ENCODE results near the gene MRAP2. TPM values are rescaled to one million over a fixed set of nuclear protein-coding genes. Genes with fewer than 3 reads are reported as not detected.

The MRAP2 gene, protein sequence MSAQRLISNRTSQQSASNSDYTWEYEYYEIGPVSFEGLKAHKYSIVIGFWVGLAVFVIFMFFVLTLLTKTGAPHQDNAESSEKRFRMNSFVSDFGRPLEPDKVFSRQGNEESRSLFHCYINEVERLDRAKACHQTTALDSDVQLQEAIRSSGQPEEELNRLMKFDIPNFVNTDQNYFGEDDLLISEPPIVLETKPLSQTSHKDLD
- total RNA-seq: 10 to 100 TPM in 1 of 2 donors, 1 to 10 TPM in 1; 7.3 to 14.6 TPM

DNA sequence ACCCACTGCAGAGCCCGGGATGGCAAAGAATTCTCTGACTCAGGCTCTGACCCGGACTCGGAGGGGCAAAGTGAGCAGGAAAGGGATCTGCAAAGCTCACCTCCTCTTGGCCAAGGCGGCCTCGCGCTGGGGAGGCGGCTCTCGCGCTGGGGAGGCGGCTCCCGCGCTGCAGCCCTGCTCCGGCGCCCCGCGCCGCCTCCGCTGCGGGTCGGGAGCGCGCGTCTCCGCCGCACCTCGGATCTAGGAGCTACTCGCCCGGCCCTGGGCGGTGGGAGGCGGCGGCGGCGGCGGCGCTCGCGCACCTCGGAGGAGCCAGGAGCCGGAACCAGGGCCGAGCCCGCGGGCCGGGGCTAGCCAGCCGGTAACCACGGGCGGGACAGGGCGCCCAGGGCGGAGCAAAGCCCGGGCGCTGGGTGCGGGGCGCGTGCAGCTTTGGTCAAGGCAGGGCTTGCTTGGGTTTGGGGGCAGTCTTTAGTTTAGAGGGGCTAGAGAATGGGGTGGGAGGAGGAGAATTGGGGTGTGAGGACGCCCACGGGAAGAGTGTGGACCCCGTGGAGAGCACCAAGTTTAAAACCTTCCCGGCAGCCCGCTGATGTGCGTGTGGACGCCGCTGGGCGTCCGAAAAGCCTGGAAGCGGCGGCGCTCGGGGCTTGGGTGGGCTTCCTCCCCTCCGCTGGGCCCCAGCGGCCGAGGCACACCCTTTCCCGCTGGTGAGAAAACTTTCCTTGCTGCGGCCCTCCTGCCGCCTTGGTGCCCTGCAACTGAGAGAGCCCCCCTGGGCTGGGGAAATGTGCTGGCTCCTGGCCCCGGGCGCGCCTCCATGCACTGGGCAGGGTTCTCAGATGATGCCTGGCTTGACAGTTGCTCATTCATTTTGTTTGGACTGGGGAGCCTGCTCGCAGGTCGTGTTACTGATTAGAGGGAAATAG, at the start of gene MRAP2:
Gene MRAP2, plus strand, starts transcription at position 250 of the 929 bp plus-strand sequence. CDS start 21,547 bp downstream, outside the sequence.
- TF ChIP-seq, protein P1, sequence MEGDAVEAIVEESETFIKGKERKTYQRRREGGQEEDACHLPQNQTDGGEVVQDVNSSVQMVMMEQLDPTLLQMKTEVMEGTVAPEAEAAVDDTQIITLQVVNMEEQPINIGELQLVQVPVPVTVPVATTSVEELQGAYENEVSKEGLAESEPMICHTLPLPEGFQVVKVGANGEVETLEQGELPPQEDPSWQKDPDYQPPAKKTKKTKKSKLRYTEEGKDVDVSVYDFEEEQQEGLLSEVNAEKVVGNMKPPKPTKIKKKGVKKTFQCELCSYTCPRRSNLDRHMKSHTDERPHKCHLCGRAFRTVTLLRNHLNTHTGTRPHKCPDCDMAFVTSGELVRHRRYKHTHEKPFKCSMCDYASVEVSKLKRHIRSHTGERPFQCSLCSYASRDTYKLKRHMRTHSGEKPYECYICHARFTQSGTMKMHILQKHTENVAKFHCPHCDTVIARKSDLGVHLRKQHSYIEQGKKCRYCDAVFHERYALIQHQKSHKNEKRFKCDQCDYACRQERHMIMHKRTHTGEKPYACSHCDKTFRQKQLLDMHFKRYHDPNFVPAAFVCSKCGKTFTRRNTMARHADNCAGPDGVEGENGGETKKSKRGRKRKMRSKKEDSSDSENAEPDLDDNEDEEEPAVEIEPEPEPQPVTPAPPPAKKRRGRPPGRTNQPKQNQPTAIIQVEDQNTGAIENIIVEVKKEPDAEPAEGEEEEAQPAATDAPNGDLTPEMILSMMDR (IDR thresholded peaks at IDR 0.05): no peak
- Histone ChIP-seq H3K27me3 (no peaks in the 10 kb centered on the region), H3K4me1 (no peaks in the 10 kb centered on the region), H3K9ac (ENCODE audit: low read depth in 2 of 2, low read length in 2 of 2) (peak within 1 kb of the TSS; percentile 46 to 69), H3K27ac (peak within 1 kb of the TSS; percentile 65), H3K36me3 (no peaks in the 10 kb centered on the region), H3K4me3 (peak within 1 kb of the TSS; percentile 54), H3K9me3 (no peaks in the 10 kb centered on the region)
- DNase-seq: peak; percentile 45
- intact Hi-C loops (cut with DNase I): no loop called here

DNA sequence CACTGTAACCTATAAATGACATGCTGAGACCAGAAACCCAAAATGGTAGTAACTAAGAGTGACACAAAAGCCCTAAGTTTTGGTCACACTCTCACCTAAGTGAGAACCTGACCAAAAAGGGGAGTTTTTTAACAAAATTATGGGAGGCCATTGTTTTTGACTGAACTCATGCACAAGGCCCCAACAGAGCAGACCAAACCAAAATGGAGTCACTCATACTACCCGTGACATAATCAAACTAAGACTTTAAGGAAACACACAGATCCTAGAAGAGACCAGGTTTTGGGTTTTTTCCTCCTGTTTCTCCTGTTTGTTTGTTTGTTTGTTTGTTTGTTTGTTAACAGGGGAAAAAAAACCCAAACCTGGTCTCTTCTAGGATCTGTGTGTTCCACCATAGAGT, 49.2 kb upstream of the MRAP2 start:
- Histone ChIP-seq H3K9me3 (no peaks in the 10 kb centered on the region), H3K4me1 (no peaks in the 10 kb centered on the region), H3K27ac (no peak overlapping the region), H3K9ac (ENCODE audit: low read depth in 2 of 2, low read length in 2 of 2) (no peak overlapping the region), H3K27me3 (no peaks in the 10 kb centered on the region), H3K36me3 (no peaks in the 10 kb centered on the region), H3K4me3 (no peak overlapping the region)
- intact Hi-C loops (cut with DNase I): no loop called here
- TF ChIP-seq, protein P1 (IDR thresholded peaks at IDR 0.05): no peak
- DNase-seq: no peak

DNA sequence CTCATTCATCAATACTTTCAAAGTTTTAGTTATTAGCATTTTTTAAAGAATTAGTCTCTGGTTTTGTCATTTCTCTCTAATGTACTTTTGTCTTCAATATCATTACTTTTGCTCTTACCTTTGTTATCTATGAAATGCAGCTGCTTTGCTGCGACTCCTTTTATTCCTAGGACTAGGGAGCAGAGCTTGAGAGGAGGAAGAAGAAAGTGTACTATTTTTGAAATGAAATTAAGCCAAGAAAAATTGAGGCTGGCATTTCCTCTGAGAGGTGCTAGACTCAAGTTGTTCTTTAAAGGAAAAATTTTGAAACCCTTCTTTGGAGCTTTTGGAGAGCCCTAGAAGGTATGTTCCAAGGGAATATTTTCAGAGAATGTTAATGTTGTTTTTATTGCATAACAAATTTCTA, 48.3 kb upstream of the MRAP2 start:
- no peak overlapping the region for H3K9ac ChIP-seq (ENCODE audit: low read depth in 2 of 2, low read length in 2 of 2)
- intact Hi-C loops (cut with DNase I): no loop called here
- H3K27me3 ChIP-seq: no peaks in the 10 kb centered on the region
- H3K4me3 ChIP-seq: no peak overlapping the region
- no peaks in the 10 kb centered on the region for H3K36me3 ChIP-seq
- no peak for DNase-seq
- no peak overlapping the region for H3K27ac ChIP-seq
- TF ChIP-seq, protein P1 (IDR thresholded peaks at IDR 0.05): no peak
- no peaks in the 10 kb centered on the region for H3K9me3 ChIP-seq
- H3K4me1 ChIP-seq: no peaks in the 10 kb centered on the region

DNA sequence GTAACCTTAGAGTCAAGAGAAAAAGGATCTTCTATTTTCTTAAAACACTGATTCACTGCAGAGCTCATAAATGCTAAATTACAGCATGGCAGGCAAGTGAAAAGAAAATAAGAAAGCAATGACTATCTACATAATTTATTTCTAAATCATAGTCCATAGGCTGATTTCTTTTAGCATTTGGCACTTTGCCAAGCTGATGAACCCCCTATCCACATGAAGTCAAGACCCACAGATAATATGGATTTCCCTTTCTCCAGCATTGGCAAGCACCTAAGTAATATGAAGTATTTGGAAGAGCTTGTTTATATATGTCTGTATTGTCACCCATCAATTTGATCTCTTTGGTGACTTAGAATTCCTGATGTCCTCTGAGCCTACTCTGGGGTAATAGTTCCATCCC, 47.9 kb upstream of the MRAP2 start:
- TF ChIP-seq, protein P1 (IDR thresholded peaks at IDR 0.05): no peak
- no peak for DNase-seq
- Histone ChIP-seq H3K36me3 (no peaks in the 10 kb centered on the region), H3K9ac (ENCODE audit: low read depth in 2 of 2, low read length in 2 of 2) (no peak overlapping the region), H3K27ac (no peak overlapping the region), H3K4me3 (no peak overlapping the region), H3K9me3 (no peaks in the 10 kb centered on the region), H3K27me3 (no peaks in the 10 kb centered on the region), H3K4me1 (no peaks in the 10 kb centered on the region)
- intact Hi-C loops (cut with DNase I): no loop called here

DNA sequence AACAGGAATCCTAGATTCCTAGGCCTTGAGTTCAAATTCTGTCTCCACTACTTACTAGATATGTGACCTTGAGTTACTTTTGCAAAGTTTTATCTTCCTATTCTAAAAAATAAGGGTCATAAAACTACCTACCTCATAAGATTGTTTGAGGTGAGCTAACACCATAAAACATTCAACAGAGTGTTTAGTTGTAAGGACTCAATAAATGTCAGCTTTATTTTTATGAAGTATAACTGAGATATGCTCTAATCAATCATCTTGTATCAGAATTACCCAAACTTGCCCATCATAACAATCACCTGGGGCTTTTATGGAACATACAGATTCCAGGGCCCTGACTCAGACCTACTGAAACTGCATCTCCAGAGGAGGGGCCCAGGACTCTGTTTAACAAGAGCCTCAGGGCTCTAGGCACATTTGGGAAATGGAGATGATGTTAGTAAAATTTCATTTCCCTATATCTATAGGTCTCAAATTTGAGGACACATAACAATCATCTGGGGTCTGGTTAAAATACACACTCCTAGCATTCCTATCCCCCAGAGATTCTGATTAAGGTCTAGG, 35.5 kb upstream of the MRAP2 start:
- Histone ChIP-seq H3K4me3 (no peak overlapping the region), H3K36me3 (no peaks in the 10 kb centered on the region), H3K27ac (no peak overlapping the region), H3K4me1 (no peaks in the 10 kb centered on the region), H3K27me3 (no peaks in the 10 kb centered on the region), H3K9ac (ENCODE audit: low read depth in 2 of 2, low read length in 2 of 2) (no peak overlapping the region), H3K9me3 (no peaks in the 10 kb centered on the region)
- intact Hi-C loops (cut with DNase I): no loop called here
- TF ChIP-seq, protein P1 (IDR thresholded peaks at IDR 0.05): no peak
- DNase-seq: no peak
